ENCODE data around the gene RASA1. TPM values are rescaled to one million over a fixed set of nuclear protein-coding genes. Genes with fewer than 3 reads are reported as not detected.
"Not testable (repeated sequence)": the region's sequence is repeated elsewhere in the genome, so short reads cannot be mapped to it uniquely, and the experiment has no call there.

Gene RASA1
- polyA plus RNA-seq, 3 donors, result 48.2 to 55.9 (median 48.5) TPM

- peak in 2 of 11 donors; percentile 1 to 5 for DNase-seq (ENCODE audit: extremely low read depth in 1 of 11, low read depth in 9 of 11, low spot score in 4 of 11)
These were observed 1.3 kb downstream of the RASA1 start for GRCh38 chr5:87268970-87269377.

GRCh38 chr5:87270888-87271287 lies 3.2 kb downstream of the RASA1 start:
- DNase-seq (ENCODE audit: extremely low read depth in 1 of 11, low read depth in 9 of 11, low spot score in 4 of 11), result not testable (repeated sequence)

- no peak for DNase-seq (ENCODE audit: extremely low read depth in 1 of 11, low read depth in 9 of 11, low spot score in 4 of 11)
These were observed 9.0 kb downstream of the RASA1 start for GRCh38 chr5:87276655-87277054.

GRCh38 chr5:87277279-87277835 lies 9.7 kb downstream of the RASA1 start:
- no peak for DNase-seq (ENCODE audit: extremely low read depth in 1 of 11, low read depth in 9 of 11, low spot score in 4 of 11)

- DNase-seq (ENCODE audit: extremely low read depth in 1 of 11, low read depth in 9 of 11, low spot score in 4 of 11), result no peak
These were observed 11.0 kb downstream of the RASA1 start for GRCh38 chr5:87278590-87279100.

GRCh38 chr5:87282269-87282668 lies 14.6 kb downstream of the RASA1 start:
- DNase-seq (ENCODE audit: extremely low read depth in 1 of 11, low read depth in 9 of 11, low spot score in 4 of 11), result no peak

- DNase-seq (ENCODE audit: extremely low read depth in 1 of 11, low read depth in 9 of 11, low spot score in 4 of 11), result not testable (repeated sequence)
These were observed 19.6 kb downstream of the RASA1 start for GRCh38 chr5:87287266-87287665.

- DNase-seq (ENCODE audit: extremely low read depth in 1 of 11, low read depth in 9 of 11, low spot score in 4 of 11), result no peak
These were observed 31.1 kb downstream of the RASA1 start for GRCh38 chr5:87298692-87299362.

GRCh38 chr5:87300176-87300575 lies 32.5 kb downstream of the RASA1 start:
- no peak for DNase-seq (ENCODE audit: extremely low read depth in 1 of 11, low read depth in 9 of 11, low spot score in 4 of 11)

- no peak for DNase-seq (ENCODE audit: extremely low read depth in 1 of 11, low read depth in 9 of 11, low spot score in 4 of 11)
These were observed 33.1 kb downstream of the RASA1 start for GRCh38 chr5:87300744-87301143.

GRCh38 chr5:87302061-87302460 lies 34.4 kb downstream of the RASA1 start:
- DNase-seq (ENCODE audit: extremely low read depth in 1 of 11, low read depth in 9 of 11, low spot score in 4 of 11), result no peak

- no peak for DNase-seq (ENCODE audit: extremely low read depth in 1 of 11, low read depth in 9 of 11, low spot score in 4 of 11)
These were observed 35.6 kb downstream of the RASA1 start for GRCh38 chr5:87303324-87303723.

- DNase-seq (ENCODE audit: extremely low read depth in 1 of 11, low read depth in 9 of 11, low spot score in 4 of 11), result not testable (repeated sequence)
These were observed 38.4 kb downstream of the RASA1 start for GRCh38 chr5:87306090-87306489.

- DNase-seq (ENCODE audit: extremely low read depth in 1 of 11, low read depth in 9 of 11, low spot score in 4 of 11), result no peak
These were observed 40.2 kb downstream of the RASA1 start for GRCh38 chr5:87307796-87308423.

GRCh38 chr5:87311405-87312279 lies 44.0 kb downstream of the RASA1 start:
- DNase-seq (ENCODE audit: extremely low read depth in 1 of 11, low read depth in 9 of 11, low spot score in 4 of 11), result no peak

GRCh38 chr5:87313216-87313615 lies 45.5 kb downstream of the RASA1 start:
- no peak for DNase-seq (ENCODE audit: extremely low read depth in 1 of 11, low read depth in 9 of 11, low spot score in 4 of 11)

- DNase-seq (ENCODE audit: extremely low read depth in 1 of 11, low read depth in 9 of 11, low spot score in 4 of 11), result no peak
These were observed 51.8 kb downstream of the RASA1 start for GRCh38 chr5:87319469-87319868.

GRCh38 chr5:87321605-87322004 lies 53.9 kb downstream of the RASA1 start:
- DNase-seq (ENCODE audit: extremely low read depth in 1 of 11, low read depth in 9 of 11, low spot score in 4 of 11), result no peak

- no peak for DNase-seq (ENCODE audit: extremely low read depth in 1 of 11, low read depth in 9 of 11, low spot score in 4 of 11)
These were observed 54.7 kb downstream of the RASA1 start for GRCh38 chr5:87322381-87322780.

All from renal cortex interstitium (tissue), 11 donors.